ENCODE data around the gene HAUS1.
"Not testable (repeated sequence)": the region's sequence is repeated elsewhere in the genome, so short reads cannot be mapped to it uniquely, and the experiment has no call there.

The HAUS1 gene

DNA sequence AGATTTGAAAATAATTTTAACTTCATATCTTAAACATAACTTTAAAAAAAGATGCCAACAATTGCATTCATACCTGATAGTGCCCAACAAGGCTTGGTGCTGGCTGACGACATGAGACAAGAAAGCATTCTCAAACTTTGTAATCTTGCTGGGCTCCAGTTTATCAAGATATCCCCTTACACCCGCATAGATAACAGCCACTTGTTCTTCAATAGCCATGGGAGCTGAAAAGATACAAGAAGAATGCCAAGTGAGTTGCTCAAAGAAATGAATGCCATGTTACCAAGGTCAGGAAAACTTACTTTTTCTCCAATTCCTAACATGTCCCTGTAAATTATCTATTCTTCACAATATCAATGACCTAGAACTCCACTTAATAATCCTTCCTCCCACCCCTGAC is 19.8 kb upstream of the HAUS1 start:
- peaks cover 72% of the 10 kb centered on the region for H3K36me3 ChIP-seq (ENCODE audit: control insufficient read depth, insufficient read depth, low read length)
- 96 to 99% methylated on average over 2 of the region's 2 CpGs for WGBS, 2 experiments
- H3K9me3 ChIP-seq (ENCODE audit: control insufficient read depth, low read length): no peaks in the 10 kb centered on the region
- H3K27ac ChIP-seq (ENCODE audit: insufficient read depth, low read depth, low read length, poor library complexity, severe bottlenecking): no peak overlapping the region
- no peak overlapping the region for H3K4me3 ChIP-seq (ENCODE audit: insufficient read depth, low read depth, low read length)
- no peaks in the 10 kb centered on the region for H3K4me1 ChIP-seq (ENCODE audit: control insufficient read depth, insufficient read depth, low read length)
- H3K27me3 ChIP-seq (ENCODE audit: control insufficient read depth, insufficient read depth, low read length, poor library complexity, severe bottlenecking): no peaks in the 10 kb centered on the region

GRCh38 chr18:46088501-46088900 is 15.7 kb upstream of the HAUS1 start:
- peaks cover 72% of the 10 kb centered on the region for H3K36me3 ChIP-seq (ENCODE audit: control insufficient read depth, insufficient read depth, low read length)
- H3K4me1 ChIP-seq (ENCODE audit: control insufficient read depth, insufficient read depth, low read length); H3K9me3 ChIP-seq (ENCODE audit: control insufficient read depth, low read length); H3K27ac ChIP-seq (ENCODE audit: insufficient read depth, low read depth, low read length, poor library complexity, severe bottlenecking); H3K4me3 ChIP-seq (ENCODE audit: insufficient read depth, low read depth, low read length); H3K27me3 ChIP-seq (ENCODE audit: control insufficient read depth, insufficient read depth, low read length, poor library complexity, severe bottlenecking): not testable (repeated sequence)
- WGBS, 2 experiments: 84 to 95% methylated on average over 8 of the region's 8 CpGs

DNA sequence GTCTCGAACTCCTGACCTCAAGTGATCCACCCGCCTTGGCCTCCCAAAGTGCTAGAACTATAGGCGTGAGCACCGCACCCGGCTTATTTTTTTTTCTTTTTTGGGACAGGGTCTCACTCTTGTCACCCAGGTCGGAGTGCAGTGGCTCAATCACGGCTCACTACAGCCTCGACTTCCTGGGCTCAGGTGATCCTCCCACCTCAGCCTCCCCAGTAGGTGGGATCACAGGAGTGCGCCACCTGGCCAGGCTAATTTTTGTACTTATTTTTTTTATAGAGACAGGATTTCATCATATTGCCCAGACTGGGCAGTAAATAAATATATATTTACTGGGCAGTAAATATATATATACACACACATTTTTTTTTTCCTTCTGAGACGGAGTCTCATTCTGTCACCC is 8.7 kb upstream of the HAUS1 start:
- Histone ChIP-seq H3K4me1 (ENCODE audit: control insufficient read depth, insufficient read depth, low read length) (peaks cover 5% of the 10 kb centered on the region), H3K4me3 (ENCODE audit: insufficient read depth, low read depth, low read length) (no peak overlapping the region), H3K36me3 (ENCODE audit: control insufficient read depth, insufficient read depth, low read length) (peaks cover 20% of the 10 kb centered on the region), H3K27me3 (ENCODE audit: control insufficient read depth, insufficient read depth, low read length, poor library complexity, severe bottlenecking) (no peaks in the 10 kb centered on the region), H3K9me3 (ENCODE audit: control insufficient read depth, low read length) (no peaks in the 10 kb centered on the region), H3K27ac (ENCODE audit: insufficient read depth, low read depth, low read length, poor library complexity, severe bottlenecking) (no peak overlapping the region)
- WGBS, 2 experiments: 95 to 96% methylated on average over 9 to 10 of the region's 10 CpGs

- 50 to 57% methylated on average over 19 to 20 of the region's 22 CpGs for WGBS, 2 experiments
- peak overlapping the region; percentile 97 for H3K4me3 ChIP-seq (ENCODE audit: insufficient read depth, low read depth, low read length)
- H3K27ac ChIP-seq (ENCODE audit: insufficient read depth, low read depth, low read length, poor library complexity, severe bottlenecking): no peak overlapping the region
- H3K9me3 ChIP-seq (ENCODE audit: control insufficient read depth, low read length): no peaks in the 10 kb centered on the region
- peaks cover 5% of the 10 kb centered on the region for H3K4me1 ChIP-seq (ENCODE audit: control insufficient read depth, insufficient read depth, low read length)
- H3K36me3 ChIP-seq (ENCODE audit: control insufficient read depth, insufficient read depth, low read length): peaks cover 12% of the 10 kb centered on the region
- no peaks in the 10 kb centered on the region for H3K27me3 ChIP-seq (ENCODE audit: control insufficient read depth, insufficient read depth, low read length, poor library complexity, severe bottlenecking)
Observed at GRCh38 chr18:46096651-46097300, 7.4 kb upstream of the HAUS1 start.

DNA sequence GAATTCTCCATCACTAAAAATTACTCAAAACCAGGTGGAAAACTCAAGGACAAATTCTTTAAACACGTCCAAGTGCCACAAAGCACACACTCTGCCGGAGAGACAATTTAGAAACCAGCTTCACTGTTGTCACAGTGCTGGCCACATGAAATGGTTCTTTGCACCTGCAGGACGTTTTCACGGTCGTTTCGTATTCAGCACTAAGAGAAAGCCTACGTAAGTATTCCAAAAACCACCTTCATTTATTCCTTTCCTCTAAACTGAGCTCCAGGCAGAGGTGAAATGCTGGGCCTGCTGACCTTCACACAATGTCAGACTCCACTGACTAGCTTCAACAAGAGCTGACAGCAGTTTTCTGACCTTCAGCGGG is 6.8 kb upstream of the HAUS1 start:
- Histone ChIP-seq H3K27me3 (ENCODE audit: control insufficient read depth, insufficient read depth, low read length, poor library complexity, severe bottlenecking) (no peaks in the 10 kb centered on the region), H3K4me3 (ENCODE audit: insufficient read depth, low read depth, low read length) (peak overlapping the region; percentile 97), H3K4me1 (ENCODE audit: control insufficient read depth, insufficient read depth, low read length) (peaks cover 5% of the 10 kb centered on the region), H3K36me3 (ENCODE audit: control insufficient read depth, insufficient read depth, low read length) (peaks cover 12% of the 10 kb centered on the region), H3K27ac (ENCODE audit: insufficient read depth, low read depth, low read length, poor library complexity, severe bottlenecking) (peak overlapping the region; percentile 82), H3K9me3 (ENCODE audit: control insufficient read depth, low read length) (no peaks in the 10 kb centered on the region)
- WGBS, 2 experiments: 1 to 2% methylated on average over 8 of the region's 8 CpGs

DNA sequence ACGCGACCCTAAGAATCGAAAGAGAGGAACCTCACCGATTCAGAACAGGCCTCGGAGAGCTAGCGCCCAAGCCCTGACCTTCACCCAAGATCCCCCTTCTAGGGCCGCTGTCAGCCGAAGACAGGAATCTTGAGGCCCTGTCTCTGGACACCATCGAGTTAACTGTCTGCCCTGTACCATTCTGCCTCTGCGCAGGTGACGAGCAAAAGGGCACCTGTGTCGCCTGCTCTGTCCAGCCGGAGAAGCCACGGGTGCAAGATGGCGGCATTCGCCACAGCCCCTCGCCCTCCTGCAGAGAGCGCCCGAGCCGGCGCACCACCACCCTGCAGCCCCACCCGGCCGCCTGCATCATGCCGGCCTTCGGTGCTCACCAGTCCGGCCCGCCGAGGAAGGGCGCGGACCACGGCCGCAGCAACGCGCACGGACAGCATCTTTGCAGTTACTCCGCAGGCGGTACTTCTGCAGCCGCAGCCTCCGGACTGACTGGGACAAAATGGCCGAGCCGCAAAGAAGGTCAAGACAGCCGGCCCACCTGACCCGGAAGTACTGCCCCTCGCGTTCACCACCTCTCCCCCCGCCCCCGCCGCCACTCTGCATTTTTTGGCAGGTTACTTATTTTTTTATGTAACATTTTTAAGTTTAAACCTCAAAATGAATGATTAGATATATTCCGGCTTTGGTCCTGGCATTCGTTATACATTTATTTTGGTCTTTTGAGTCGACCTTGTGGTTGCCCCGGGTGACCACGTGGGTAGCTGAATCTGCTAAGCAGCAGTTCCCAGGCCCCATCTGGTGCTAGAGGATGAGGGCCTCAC is 6.2 kb upstream of the HAUS1 start, which contains the start of gene ATP5F1A:
ATP5F1A (minus strand) TSS at position 496 of the 815 bp plus-strand sequence; CDS start at position 431, 65 bp downstream.
- 0% methylated on average over 47 to 52 of the region's 53 CpGs for WGBS, 2 experiments
- Histone ChIP-seq H3K4me1 (ENCODE audit: control insufficient read depth, insufficient read depth, low read length) (peaks cover 5% of the 10 kb centered on the region), H3K27me3 (ENCODE audit: control insufficient read depth, insufficient read depth, low read length, poor library complexity, severe bottlenecking) (no peaks in the 10 kb centered on the region), H3K36me3 (ENCODE audit: control insufficient read depth, insufficient read depth, low read length) (peaks cover 12% of the 10 kb centered on the region), H3K27ac (ENCODE audit: insufficient read depth, low read depth, low read length, poor library complexity, severe bottlenecking) (peak within 1 kb of the TSS; percentile 82), H3K4me3 (ENCODE audit: insufficient read depth, low read depth, low read length) (peak within 1 kb of the TSS; percentile 97), H3K9me3 (ENCODE audit: control insufficient read depth, low read length) (no peaks in the 10 kb centered on the region)

GRCh38 chr18:46098616-46098933 is 5.6 kb upstream of the HAUS1 start:
- 17 to 19% methylated on average over 16 of the region's 16 CpGs for WGBS, 2 experiments
- no peaks in the 10 kb centered on the region for H3K9me3 ChIP-seq (ENCODE audit: control insufficient read depth, low read length)
- no peaks in the 10 kb centered on the region for H3K27me3 ChIP-seq (ENCODE audit: control insufficient read depth, insufficient read depth, low read length, poor library complexity, severe bottlenecking)
- H3K4me1 ChIP-seq (ENCODE audit: control insufficient read depth, insufficient read depth, low read length): peaks cover 5% of the 10 kb centered on the region
- H3K4me3 ChIP-seq (ENCODE audit: insufficient read depth, low read depth, low read length): peak overlapping the region; percentile 97
- H3K27ac ChIP-seq (ENCODE audit: insufficient read depth, low read depth, low read length, poor library complexity, severe bottlenecking): peak overlapping the region; percentile 82
- H3K36me3 ChIP-seq (ENCODE audit: control insufficient read depth, insufficient read depth, low read length): peaks cover 7% of the 10 kb centered on the region

DNA sequence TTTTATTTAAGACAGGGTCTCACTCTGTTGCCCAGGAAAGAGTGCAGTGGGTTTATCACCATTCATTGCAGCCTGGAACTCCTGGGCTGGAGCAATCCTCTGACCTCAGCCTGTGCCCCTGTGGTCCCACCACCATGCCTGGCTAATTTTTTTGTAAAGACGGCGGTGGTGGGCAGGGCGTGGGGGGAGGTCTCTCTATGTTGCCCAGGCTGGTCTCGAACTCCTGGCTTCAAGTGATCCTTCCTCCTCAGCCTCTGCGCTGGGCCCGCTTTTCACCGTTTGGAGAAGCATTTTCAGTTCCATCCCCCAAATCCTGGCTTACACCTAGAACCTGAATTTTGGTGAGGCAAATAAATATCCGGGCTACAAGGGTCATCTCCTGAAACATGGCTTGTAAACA is 4.7 kb upstream of the HAUS1 start:
- Histone ChIP-seq H3K9me3 (ENCODE audit: control insufficient read depth, low read length) (no peaks in the 10 kb centered on the region), H3K4me1 (ENCODE audit: control insufficient read depth, insufficient read depth, low read length) (peaks cover 5% of the 10 kb centered on the region), H3K27me3 (ENCODE audit: control insufficient read depth, insufficient read depth, low read length, poor library complexity, severe bottlenecking) (no peaks in the 10 kb centered on the region), H3K4me3 (ENCODE audit: insufficient read depth, low read depth, low read length) (no peak overlapping the region), H3K27ac (ENCODE audit: insufficient read depth, low read depth, low read length, poor library complexity, severe bottlenecking) (no peak overlapping the region), H3K36me3 (ENCODE audit: control insufficient read depth, insufficient read depth, low read length) (peaks cover 6% of the 10 kb centered on the region)
- 95 to 96% methylated on average over 8 of the region's 8 CpGs for WGBS, 2 experiments

- peaks cover 27% of the 10 kb centered on the region for H3K36me3 ChIP-seq (ENCODE audit: control insufficient read depth, insufficient read depth, low read length)
- WGBS, 2 experiments: 84 to 85% methylated on average over 5 of the region's 5 CpGs
Observed at GRCh38 chr18:46109386-46109785, 5.2 kb downstream of the HAUS1 start.

GRCh38 chr18:46110406-46110805 is 6.2 kb downstream of the HAUS1 start:
- Histone ChIP-seq H3K4me1 (ENCODE audit: control insufficient read depth, insufficient read depth, low read length) (no peaks in the 10 kb centered on the region), H3K27ac (ENCODE audit: insufficient read depth, low read depth, low read length, poor library complexity, severe bottlenecking) (no peak overlapping the region), H3K9me3 (ENCODE audit: control insufficient read depth, low read length) (no peaks in the 10 kb centered on the region), H3K4me3 (ENCODE audit: insufficient read depth, low read depth, low read length) (no peak overlapping the region), H3K27me3 (ENCODE audit: control insufficient read depth, insufficient read depth, low read length, poor library complexity, severe bottlenecking) (no peaks in the 10 kb centered on the region), H3K36me3 (ENCODE audit: control insufficient read depth, insufficient read depth, low read length) (peaks cover 34% of the 10 kb centered on the region)
- WGBS, 2 experiments: 83 to 86% methylated on average over 3 of the region's 3 CpGs

More at GRCh38 chr18:46109386-46109785, 5.2 kb downstream of the HAUS1 start:
- no peak overlapping the region for H3K4me3 ChIP-seq (ENCODE audit: insufficient read depth, low read depth, low read length)
- no peaks in the 10 kb centered on the region for H3K27me3 ChIP-seq (ENCODE audit: control insufficient read depth, insufficient read depth, low read length, poor library complexity, severe bottlenecking)
- no peaks in the 10 kb centered on the region for H3K9me3 ChIP-seq (ENCODE audit: control insufficient read depth, low read length)
- H3K27ac ChIP-seq (ENCODE audit: insufficient read depth, low read depth, low read length, poor library complexity, severe bottlenecking): no peak overlapping the region
- H3K4me1 ChIP-seq (ENCODE audit: control insufficient read depth, insufficient read depth, low read length): no peaks in the 10 kb centered on the region

Data from ectodermal cell (in vitro differentiated cells).